GM12878 (cell line): ENCODE data around the gene CKMT2. TPM values are rescaled to one million over a fixed set of nuclear protein-coding genes. Genes with fewer than 3 reads are reported as not detected.

Experiments
- ATAC-seq: fragments of 200-7000 bp; cut with Tn5 transposase; 3 replicates; pipeline ENCODE4 v1.9.1; 2020; ENCODE audit warnings: mild to moderate bottlenecking, moderate library complexity
- BruUV-seq: library from RNA; stranded (reverse); fragments of 400-500 nt; replicated peaks from 2 replicates; lab custom pipeline; 2021; lab: Mats Ljungman, UMichigan
- CTCF ChIA-PET: fragments of 300-600 bp; sonication (Branson Sonifier 250); formaldehyde crosslinking; extraction: SDS; loops from one replicate; lab custom pipeline; 2021; ENCODE audit warnings: inconsistent platforms; lab: Yijun Ruan, JAX
- POLR2A ChIA-PET: fragments of 350-600 bp; formaldehyde crosslinking; extraction: SDS; loops from one replicate; lab custom pipeline; 2021; ENCODE audit warnings: inconsistent platforms; lab: Charles Lee
- RAD21 ChIA-PET: fragments of 300-600 bp; sonication (Branson Sonifier 250); formaldehyde crosslinking; loops from one replicate; lab custom pipeline; 2023; ENCODE audit warnings: antibody characterized with exemption; ENCODE audit not compliant: unreplicated experiment; lab: Charles Lee
- SMC1A ChIA-PET: fragments of 300-600 bp; sonication (Branson Sonifier 250); formaldehyde crosslinking; loops from one replicate; lab custom pipeline; 2023; ENCODE audit not compliant: unreplicated experiment, uncharacterized antibody; lab: Charles Lee
- DNase-seq: peaks from one replicate; pipeline ENCODE4 v3.0.0-alpha.2; 2011; ENCODE audit warnings: low read depth, low spot score
- FAIRE-seq: peaks from 3 replicates; lab custom pipeline; 2011; peaks lifted over from hg19 to GRCh38; lab: Jason Lieb, UNC
- H2AFZ ChIP-seq: 2 replicates; pipeline ENCODE4 v1.6.0; 2011; ENCODE audit warnings: low read depth, low read length, control low read depth; ENCODE audit not compliant: control insufficient read depth
- H3K27ac ChIP-seq: 2 replicates; pipeline ENCODE4 v1.5.1; 2011; ENCODE audit warnings: control low read depth; ENCODE audit not compliant: control insufficient read depth, insufficient read depth
- H3K27me3 ChIP-seq, 2 experiments: replicated peaks in 1 of 2; 2 replicates each; pipeline versions ENCODE4 v1.6.0 to v1.6.1; 2011; ENCODE audit warnings: low read length in 1 of 2; ENCODE audit not compliant: control insufficient read depth in 2 of 2, insufficient read depth in 2 of 2
- H3K36me3 ChIP-seq, 2 experiments: 2 replicates each; pipeline ENCODE4 v1.5.1; 2011; ENCODE audit warnings: low read length in 1 of 2; ENCODE audit not compliant: control insufficient read depth in 2 of 2, insufficient read depth in 2 of 2
- H3K4me1 ChIP-seq: 2 replicates; pipeline ENCODE4 v1.6.1; 2011; ENCODE audit warnings: mild to moderate bottlenecking, low read length, moderate library complexity, mixed read lengths; ENCODE audit not compliant: control insufficient read depth, insufficient read depth
- H3K4me2 ChIP-seq: 2 replicates; pipeline ENCODE4 v1.6.0; 2011; ENCODE audit warnings: control low read depth; ENCODE audit not compliant: control insufficient read depth, insufficient read depth
- H3K4me3 ChIP-seq: fragments of 200-600 bp; sonication (generic); 2 replicates; pipeline ENCODE4 v1.5.1; 2016
- H3K79me2 ChIP-seq: 2 replicates; pipeline ENCODE4 v1.6.0; 2011; ENCODE audit warnings: low read length; ENCODE audit not compliant: control insufficient read depth, insufficient read depth
- H3K9ac ChIP-seq: 2 replicates; pipeline ENCODE4 v1.8.0; 2011; ENCODE audit warnings: low read length, control low read depth, mixed read lengths; ENCODE audit not compliant: control insufficient read depth, insufficient read depth
- H3K9me3 ChIP-seq: replicated peaks from 3 replicates; pipeline ENCODE4 v1.5.1; 2011; ENCODE audit warnings: mild to moderate bottlenecking, low read length; ENCODE audit not compliant: control insufficient read depth, insufficient read depth
- H4K20me1 ChIP-seq: 2 replicates; pipeline ENCODE4 v1.6.0; 2011; ENCODE audit not compliant: control insufficient read depth, insufficient read depth
- ASH2L ChIP-seq: fragments of 300-600, 200-600 bp; sonication (generic); IDR thresholded peaks from 2 replicates; pipeline ENCODE4 v1.6.1; 2017; ENCODE audit warnings: low read depth, mild to moderate bottlenecking, borderline replicate concordance
- BCL11A ChIP-seq: IDR thresholded peaks from 2 replicates; pipeline ENCODE4 v1.6.1; 2011; ENCODE audit warnings: low read depth, low read length
- CHD4 ChIP-seq: fragments of 200-600 bp; sonication (generic); IDR thresholded peaks from 2 replicates; pipeline ENCODE4 v1.6.1; 2016; ENCODE audit warnings: mild to moderate bottlenecking
- CREB1 ChIP-seq: IDR thresholded peaks from 2 replicates; pipeline ENCODE4 v1.6.1; 2012; ENCODE audit warnings: low read depth, mild to moderate bottlenecking, inconsistent platforms
- JUNB ChIP-seq: IDR thresholded peaks from 2 replicates; pipeline ENCODE4 v1.6.1; 2016; ENCODE audit warnings: antibody characterized with exemption, mild to moderate bottlenecking
- NRF1 ChIP-seq: conservative IDR thresholded peaks from 2 replicates; pipeline ENCODE4 v1.6.1; 2011; ENCODE audit warnings: mild to moderate bottlenecking, low read depth, low read length, improper control_type of control experiment
- RCOR1 ChIP-seq: conservative IDR thresholded peaks from 2 replicates; pipeline ENCODE4 v1.6.1; 2012; ENCODE audit warnings: low read depth, low read length, improper control_type of control experiment
- SREBF1 ChIP-seq: IDR thresholded peaks from 2 replicates; pipeline ENCODE4 v1.6.1; 2012; ENCODE audit warnings: mild to moderate bottlenecking, low read length
- WGBS: methylation state at CpG from one replicate; pipeline ENCODE4 v1.1.6; 2016; ENCODE audit warnings: low lambda C conversion rate; ENCODE audit not compliant: insufficient replicate concordance, insufficient coverage; ENCODE audit errors: missing lambda C conversion rate; 5-methylcytosine and 5-hydroxymethylcytosine counted together
- in situ Hi-C: fragments of 300-500 bp; cut with MboI; formaldehyde crosslinking; loops from 9 replicates; pipeline ENCODE4 v1.14.3; 2018; ENCODE audit warnings: mixed read lengths
- intact Hi-C: fragments of 100-400 bp; cut with micrococcal nuclease; formaldehyde crosslinking; loops from one replicate; pipeline ENCODE4 v1.14.2; 2022; ENCODE audit not compliant: unreplicated experiment
- polyA plus RNA-seq, 11 experiments: library from polyadenylated mRNA; depleted of rRNA in 4 of 11; unstranded in 6 of 11; stranded (reverse) in 5 of 11; fragments of >200 nt; fragmentation: Nextera tagmentation in 4 of 11; fragmentation: Illumina TruSeq in 1 of 11; extraction: Ambion mirVana in 4 of 11; extraction: Trizol in 1 of 11; gene quantifications; 1 replicate in 1 of 11; 2 replicates in 10 of 11; pipeline versions ENCODE4 v1.2.1 to v1.2.3, GENCODE V29; 2011 to 2016; ENCODE audit warnings: inconsistent platforms in 2 of 11, missing spikeins in 2 of 11, low read depth in 1 of 11
- total RNA-seq, 4 experiments: library from RNA; depleted of rRNA in 3 of 4; stranded (reverse); fragments of >200 nt in 3 of 4; fragmentation: Illumina TruSeq in 1 of 4; extraction: Trizol in 1 of 4; gene quantifications; 2 replicates each; pipeline versions ENCODE4 v1.2.1 to v1.2.3, GENCODE V29; 2013 to 2021
- TF ChIP-seq, protein P1 (sequence below): fragments of 450-650 bp; IDR thresholded peaks from 2 replicates; pipeline ENCODE4 v1.6.1; 2016; ENCODE audit warnings: mild to moderate bottlenecking

The CKMT2 gene
- total and polyA plus RNA-seq, 10 of the 15 experiments (the other 5 are each of a cell fraction or from before 2014, with no cell fraction given) = 0.70 to 1.2 TPM; not detected in 8

DNA sequence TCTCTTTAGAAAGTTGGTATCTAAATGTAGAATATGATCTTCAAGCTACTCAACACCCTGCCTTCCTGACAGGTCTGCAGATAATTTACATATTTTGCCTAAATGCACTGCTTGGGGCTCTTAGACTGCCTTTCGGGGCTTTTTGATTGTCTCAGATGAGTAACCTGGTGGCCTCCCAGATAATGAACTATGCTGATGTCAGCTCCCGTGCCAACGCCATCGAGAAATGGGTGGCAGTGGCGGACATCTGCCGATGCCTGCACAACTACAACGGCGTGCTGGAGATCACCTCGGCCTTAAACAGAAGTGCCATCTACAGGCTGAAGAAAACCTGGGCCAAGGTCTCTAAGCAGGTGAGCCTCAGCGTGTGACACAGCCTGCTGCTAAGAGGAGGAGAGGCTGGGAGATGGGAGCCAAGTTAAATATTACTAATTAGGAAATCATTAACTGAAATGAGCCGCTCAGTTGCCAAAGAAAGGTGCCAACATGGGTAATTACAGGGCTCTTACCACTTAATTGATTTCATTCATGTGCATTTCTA lies 20.8 kb upstream of the CKMT2 start (continued):
- TF ChIP-seq BCL11A (peak; percentile 17; the same call in 1 of the 2 replicates), CREB1 (no peak), ASH2L (no peak), RCOR1 (no peak), SREBF1 (no peak), JUNB (no peak; the same call in 1 of the 2 replicates), CHD4 (no peak)
- TF ChIP-seq, protein P1, sequence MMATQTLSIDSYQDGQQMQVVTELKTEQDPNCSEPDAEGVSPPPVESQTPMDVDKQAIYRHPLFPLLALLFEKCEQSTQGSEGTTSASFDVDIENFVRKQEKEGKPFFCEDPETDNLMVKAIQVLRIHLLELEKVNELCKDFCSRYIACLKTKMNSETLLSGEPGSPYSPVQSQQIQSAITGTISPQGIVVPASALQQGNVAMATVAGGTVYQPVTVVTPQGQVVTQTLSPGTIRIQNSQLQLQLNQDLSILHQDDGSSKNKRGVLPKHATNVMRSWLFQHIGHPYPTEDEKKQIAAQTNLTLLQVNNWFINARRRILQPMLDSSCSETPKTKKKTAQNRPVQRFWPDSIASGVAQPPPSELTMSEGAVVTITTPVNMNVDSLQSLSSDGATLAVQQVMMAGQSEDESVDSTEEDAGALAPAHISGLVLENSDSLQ = no peak

DNA sequence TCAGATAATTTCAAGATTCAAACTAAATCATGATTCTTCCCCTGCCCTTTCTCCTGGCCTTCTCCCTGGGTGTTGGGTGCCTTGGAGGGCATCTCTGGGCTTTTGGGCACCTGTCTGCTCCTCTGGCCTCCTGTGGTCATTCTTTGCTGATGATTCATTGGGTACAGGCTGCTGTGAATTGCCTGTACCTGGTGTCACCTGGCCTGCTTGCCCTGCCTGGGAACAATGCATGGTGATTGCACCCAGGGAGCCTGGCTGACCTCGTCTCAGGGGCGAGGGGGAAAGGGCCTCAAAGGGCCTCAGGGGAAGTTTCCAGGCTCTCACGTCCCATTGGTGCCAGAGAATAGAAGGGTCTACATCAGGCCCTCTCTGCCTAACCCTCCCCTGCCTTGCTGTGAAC lies 20.1 kb upstream of the CKMT2 start:
- FAIRE-seq (no peak), DNase-seq (no peak), ATAC-seq (peak; percentile 8)
- RAD21 ChIA-PET = interaction anchor here (1.4 kb wide), 1 partner anchor 85 kb away, joined by 4 read pairs; no protein-coding TSS in a partner anchor
- H3K27me3 ChIP-seq = no peaks in the 10 kb centered on the region
- H3K27ac ChIP-seq = no peak overlapping the region
- SMC1A ChIA-PET = interaction anchor here (1.0 to 1.4 kb wide), 2 partner anchors 18 to 30 kb away, joined by 3 read pairs; no protein-coding TSS in a partner anchor
- H3K36me3 ChIP-seq = no peaks in the 10 kb centered on the region
- BruUV-seq = no TSS peak
- CTCF ChIA-PET = interaction anchor here (1.0 kb wide), 1 partner anchor 87 kb away, joined by 3 read pairs; no protein-coding TSS in a partner anchor
- no peak overlapping the region for H3K4me3 ChIP-seq
- H3K79me2 ChIP-seq = no peaks in the 10 kb centered on the region
- WGBS = 65% methylated on average over 3 of the region's 3 CpGs
- peaks cover 18% of the 10 kb centered on the region; the same call in 1 of the 2 replicates for H3K4me1 ChIP-seq
- intact Hi-C loops (loop anchor here (5.0 kb wide), 1 partner anchor 74 kb away; no protein-coding TSS in a partner anchor), in situ Hi-C loops (no loop called here)
- POLR2A ChIA-PET = interaction anchor here (0.6 to 1.6 kb wide), 2 partner anchors 12 to 89 kb away, joined by 4 read pairs; partner anchors contain the start of gene ZCCHC9
- TF ChIP-seq NRF1 = no peak
- no peak overlapping the region for H3K9ac ChIP-seq
- H3K9me3 ChIP-seq = no peaks in the 10 kb centered on the region
- H4K20me1 ChIP-seq = no peaks in the 10 kb centered on the region
- no peak overlapping the region; the same call in 1 of the 2 replicates for H3K4me2 ChIP-seq
- H2AFZ ChIP-seq = no peak overlapping the region; the same call in 1 of the 2 replicates
